ENCODE measurements around the gene UTP3. TPM values are rescaled to one million over a fixed set of nuclear protein-coding genes. Genes with fewer than 3 reads are reported as not detected.

The UTP3 gene
- total and polyA plus RNA-seq, 4 donors = 6.5 to 12.8 (median 10.9) TPM

GRCh38 chr4:70667740-70668535 lies 20.4 kb upstream of the UTP3 start:
- Histone ChIP-seq H3K9me3 (ENCODE audit: control insufficient read depth in 4 of 4, low read length in 3 of 4) (no peaks in the 10 kb centered on the region), H3K36me3 (ENCODE audit: control insufficient read depth in 4 of 4, insufficient read depth in 3 of 4, low read depth in 1 of 4, low read length in 3 of 4) (no peaks in the 10 kb centered on the region), H3K4me1 (ENCODE audit: control insufficient read depth in 4 of 4, insufficient read depth in 4 of 4, low read length in 3 of 4) (peaks cover 0 to 2% (median 0%) of the 10 kb centered on the region in 4 donors), H3K9ac (ENCODE audit: low read depth in 1 of 2, low read length in 2 of 2) (no peak overlapping the region), H3K4me3 (ENCODE audit: low read depth in 1 of 3, low read length in 3 of 3) (no peak overlapping the region), H3K27ac (ENCODE audit: low read depth in 1 of 2, low read length in 2 of 2) (no peak overlapping the region), H3K27me3 (ENCODE audit: control insufficient read depth in 4 of 4, insufficient read depth in 4 of 4, low read length in 3 of 4) (no peaks in the 10 kb centered on the region)
- no peak for DNase-seq (ENCODE audit: low spot score)
- TF ChIP-seq ATF3 (IDR thresholded peaks at IDR 0.05) (no peak), JUND (IDR thresholded peaks at IDR 0.05) (no peak), MAX (IDR thresholded peaks at IDR 0.05) (no peak), EGR1 (IDR thresholded peaks at IDR 0.05; ENCODE audit: low read depth in 2 of 2) (no peak), HNF4A (conservative IDR thresholded peaks at IDR 0.05) (no peak), TAF1 (conservative IDR thresholded peaks at IDR 0.05) (no peak)
- WGBS = 67% methylated on average over 3 of the region's 3 CpGs

GRCh38 chr4:70670332-70671014 lies 17.9 kb upstream of the UTP3 start:
- TF ChIP-seq YY1 (IDR thresholded peaks at IDR 0.05) = no peak
- no peak for TF ChIP-seq REST (IDR thresholded peaks at IDR 0.05)
- TF ChIP-seq EGR1 (IDR thresholded peaks at IDR 0.05; ENCODE audit: low read depth in 2 of 2) = no peak
- TF ChIP-seq NR2F2 (IDR thresholded peaks at IDR 0.05) = no peak
- Histone ChIP-seq H3K27ac (ENCODE audit: low read depth in 1 of 2, low read length in 2 of 2) (no peak overlapping the region), H3K4me1 (ENCODE audit: control insufficient read depth in 4 of 4, insufficient read depth in 4 of 4, low read length in 3 of 4) (peaks cover 0 to 2% (median 0%) of the 10 kb centered on the region in 4 donors), H3K27me3 (ENCODE audit: control insufficient read depth in 4 of 4, insufficient read depth in 4 of 4, low read length in 3 of 4) (no peaks in the 10 kb centered on the region), H3K9ac (ENCODE audit: low read depth in 1 of 2, low read length in 2 of 2) (no peak overlapping the region), H3K9me3 (ENCODE audit: control insufficient read depth in 4 of 4, low read length in 3 of 4) (no peaks in the 10 kb centered on the region), H3K4me3 (ENCODE audit: low read depth in 1 of 3, low read length in 3 of 3) (no peak overlapping the region), H3K36me3 (ENCODE audit: control insufficient read depth in 4 of 4, insufficient read depth in 3 of 4, low read depth in 1 of 4, low read length in 3 of 4) (no peaks in the 10 kb centered on the region)
- no peak for DNase-seq (ENCODE audit: low spot score)
- 87% methylated on average over 5 of the region's 5 CpGs for WGBS

- Histone ChIP-seq H3K27ac (ENCODE audit: low read depth in 1 of 2, low read length in 2 of 2) (no peak overlapping the region), H3K4me1 (ENCODE audit: control insufficient read depth in 4 of 4, insufficient read depth in 4 of 4, low read length in 3 of 4) (peaks cover 0 to 2% (median 0%) of the 10 kb centered on the region in 4 donors)
Observed at GRCh38 chr4:70671091-70671490, 17.2 kb upstream of the UTP3 start.

More at GRCh38 chr4:70671091-70671490, 17.2 kb upstream of the UTP3 start:
- no peaks in the 10 kb centered on the region for H3K9me3 ChIP-seq (ENCODE audit: control insufficient read depth in 4 of 4, low read length in 3 of 4)
- no peaks in the 10 kb centered on the region for H3K36me3 ChIP-seq (ENCODE audit: control insufficient read depth in 4 of 4, insufficient read depth in 3 of 4, low read depth in 1 of 4, low read length in 3 of 4)
- DNase-seq (ENCODE audit: low spot score) = no peak
- no peak overlapping the region for H3K4me3 ChIP-seq (ENCODE audit: low read depth in 1 of 3, low read length in 3 of 3)
- H3K9ac ChIP-seq (ENCODE audit: low read depth in 1 of 2, low read length in 2 of 2) = no peak overlapping the region
- WGBS = 32% methylated on average over 2 of the region's 2 CpGs
- TF ChIP-seq ZBTB33 (IDR thresholded peaks at IDR 0.05) = no peak
- H3K27me3 ChIP-seq (ENCODE audit: control insufficient read depth in 4 of 4, insufficient read depth in 4 of 4, low read length in 3 of 4) = no peaks in the 10 kb centered on the region
